Upper lobe of left lung (tissue), 4 donors: Measurements from ENCODE around the gene SEMA7A.

Source experiments
- POLR2A ChIP-seq, 4 donors: fragments of 450-650 bp; IDR thresholded peaks; one replicate each; pipeline ENCODE4 v1.5.1; 2016 to 2017; ENCODE audit warnings: antibody characterized with exemption in 4 of 4, mild to moderate bottlenecking in 2 of 4
- POLR2AphosphoS5 ChIP-seq, 2 donors: sonication (generic); formaldehyde crosslinking; IDR thresholded peaks; one replicate each; pipeline ENCODE4 v1.5.1; 2017; ENCODE audit warnings: antibody characterized with exemption in 2 of 2
- TF ChIP-seq, protein P1 (sequence below), 6 experiments: fragments of 450-650 bp in 4 of 6; fragments of 200-600 bp in 2 of 6; sonication (generic) in 2 of 6; IDR thresholded peaks; one replicate each; pipeline ENCODE4 v1.5.1; 2016 to 2019; ENCODE audit warnings: antibody characterized with exemption in 6 of 6

GRCh38 chr15:74443100-74443909 is 9.5 kb upstream of the SEMA7A start:
- TF ChIP-seq POLR2A (IDR thresholded peaks at IDR 0.05) (no peak), POLR2AphosphoS5 (IDR thresholded peaks at IDR 0.05) (no peak)
- TF ChIP-seq, protein P1, sequence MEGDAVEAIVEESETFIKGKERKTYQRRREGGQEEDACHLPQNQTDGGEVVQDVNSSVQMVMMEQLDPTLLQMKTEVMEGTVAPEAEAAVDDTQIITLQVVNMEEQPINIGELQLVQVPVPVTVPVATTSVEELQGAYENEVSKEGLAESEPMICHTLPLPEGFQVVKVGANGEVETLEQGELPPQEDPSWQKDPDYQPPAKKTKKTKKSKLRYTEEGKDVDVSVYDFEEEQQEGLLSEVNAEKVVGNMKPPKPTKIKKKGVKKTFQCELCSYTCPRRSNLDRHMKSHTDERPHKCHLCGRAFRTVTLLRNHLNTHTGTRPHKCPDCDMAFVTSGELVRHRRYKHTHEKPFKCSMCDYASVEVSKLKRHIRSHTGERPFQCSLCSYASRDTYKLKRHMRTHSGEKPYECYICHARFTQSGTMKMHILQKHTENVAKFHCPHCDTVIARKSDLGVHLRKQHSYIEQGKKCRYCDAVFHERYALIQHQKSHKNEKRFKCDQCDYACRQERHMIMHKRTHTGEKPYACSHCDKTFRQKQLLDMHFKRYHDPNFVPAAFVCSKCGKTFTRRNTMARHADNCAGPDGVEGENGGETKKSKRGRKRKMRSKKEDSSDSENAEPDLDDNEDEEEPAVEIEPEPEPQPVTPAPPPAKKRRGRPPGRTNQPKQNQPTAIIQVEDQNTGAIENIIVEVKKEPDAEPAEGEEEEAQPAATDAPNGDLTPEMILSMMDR (IDR thresholded peaks at IDR 0.05) = no peak
